Measurements from ENCODE around the gene ADAM10. TPM values are rescaled to one million over a fixed set of nuclear protein-coding genes. Genes with fewer than 3 reads are reported as not detected.

ADAM10 gene
- total RNA-seq, 1 donor from 2014 or later: 44.6 TPM

GRCh38 chr15:58544756-58545155 lies 204.8 kb downstream of the ADAM10 start:
- no peaks in the 10 kb centered on the region for H3K36me3 ChIP-seq
- intact Hi-C loops (cut with DNase I): loop anchor here (5.0 kb wide), 2 partner anchors 52 to 212 kb away; no protein-coding TSS in a partner anchor
- peaks cover 0 to 10% of the 10 kb centered on the region in 2 donors for H3K4me1 ChIP-seq
- no peak for DNase-seq (ENCODE audit: low spot score in 2 of 2)
- no peak overlapping the region for H3K27ac ChIP-seq
- TF ChIP-seq CTCF (IDR thresholded peaks at IDR 0.05): no peak
- no peaks in the 10 kb centered on the region for H3K9me3 ChIP-seq
- H3K27me3 ChIP-seq: no peaks in the 10 kb centered on the region
- no peak overlapping the region for H3K4me3 ChIP-seq

- H3K9me3 ChIP-seq: no peaks in the 10 kb centered on the region
- no peak for TF ChIP-seq CTCF (IDR thresholded peaks at IDR 0.05)
- DNase-seq (ENCODE audit: low spot score in 2 of 2): no peak
- peaks cover 0 to 10% of the 10 kb centered on the region in 2 donors for H3K4me1 ChIP-seq
- no peaks in the 10 kb centered on the region for H3K27me3 ChIP-seq
- intact Hi-C loops (cut with DNase I): no loop called here
- H3K36me3 ChIP-seq: no peaks in the 10 kb centered on the region
- no peak overlapping the region for H3K4me3 ChIP-seq
- H3K27ac ChIP-seq: no peak overlapping the region
Observed at GRCh38 chr15:58543664-58544335, 205.7 kb downstream of the ADAM10 start.

- no peak for DNase-seq (ENCODE audit: low spot score in 2 of 2)
- intact Hi-C loops (cut with DNase I): no loop called here
- H3K27me3 ChIP-seq: no peaks in the 10 kb centered on the region
- H3K4me1 ChIP-seq: peaks cover 0 to 2% of the 10 kb centered on the region in 2 donors
- no peak overlapping the region for H3K27ac ChIP-seq
- H3K9me3 ChIP-seq: no peaks in the 10 kb centered on the region
- no peaks in the 10 kb centered on the region for H3K36me3 ChIP-seq
- no peak overlapping the region for H3K4me3 ChIP-seq
- TF ChIP-seq CTCF (IDR thresholded peaks at IDR 0.05): no peak
Observed at GRCh38 chr15:58541410-58542087, 208.0 kb downstream of the ADAM10 start.

- Histone ChIP-seq H3K9me3 (no peaks in the 10 kb centered on the region), H3K27ac (no peak overlapping the region), H3K4me1 (no peaks in the 10 kb centered on the region), H3K36me3 (no peaks in the 10 kb centered on the region), H3K4me3 (no peak overlapping the region), H3K27me3 (no peaks in the 10 kb centered on the region)
- no peak for DNase-seq (ENCODE audit: low spot score in 2 of 2)
- TF ChIP-seq CTCF (IDR thresholded peaks at IDR 0.05): no peak
- intact Hi-C loops (cut with DNase I): no loop called here
Observed at GRCh38 chr15:58539548-58539947, 210.0 kb downstream of the ADAM10 start.

GRCh38 chr15:58538901-58539300 lies 210.6 kb downstream of the ADAM10 start:
- Histone ChIP-seq H3K9me3 (no peaks in the 10 kb centered on the region), H3K27ac (no peak overlapping the region), H3K36me3 (no peaks in the 10 kb centered on the region), H3K4me1 (no peaks in the 10 kb centered on the region), H3K27me3 (no peaks in the 10 kb centered on the region), H3K4me3 (no peak overlapping the region)
- no peak for TF ChIP-seq CTCF (IDR thresholded peaks at IDR 0.05)
- intact Hi-C loops (cut with DNase I): no loop called here
- DNase-seq (ENCODE audit: low spot score in 2 of 2): no peak

Other genes starting within 250 kb of the ADAM10 start
- gene MINDY2, start 21.6 kb upstream of the ADAM10 start, total RNA-seq: 10.4 TPM
- 109 TPM for gene SLTM, start 184.0 kb upstream of the ADAM10 start, total RNA-seq
- gene RNF111, start 238.0 kb upstream of the ADAM10 start, total RNA-seq: 12.2 TPM